ENCODE data around the gene COL4A6.

COL4A6 gene

DNA sequence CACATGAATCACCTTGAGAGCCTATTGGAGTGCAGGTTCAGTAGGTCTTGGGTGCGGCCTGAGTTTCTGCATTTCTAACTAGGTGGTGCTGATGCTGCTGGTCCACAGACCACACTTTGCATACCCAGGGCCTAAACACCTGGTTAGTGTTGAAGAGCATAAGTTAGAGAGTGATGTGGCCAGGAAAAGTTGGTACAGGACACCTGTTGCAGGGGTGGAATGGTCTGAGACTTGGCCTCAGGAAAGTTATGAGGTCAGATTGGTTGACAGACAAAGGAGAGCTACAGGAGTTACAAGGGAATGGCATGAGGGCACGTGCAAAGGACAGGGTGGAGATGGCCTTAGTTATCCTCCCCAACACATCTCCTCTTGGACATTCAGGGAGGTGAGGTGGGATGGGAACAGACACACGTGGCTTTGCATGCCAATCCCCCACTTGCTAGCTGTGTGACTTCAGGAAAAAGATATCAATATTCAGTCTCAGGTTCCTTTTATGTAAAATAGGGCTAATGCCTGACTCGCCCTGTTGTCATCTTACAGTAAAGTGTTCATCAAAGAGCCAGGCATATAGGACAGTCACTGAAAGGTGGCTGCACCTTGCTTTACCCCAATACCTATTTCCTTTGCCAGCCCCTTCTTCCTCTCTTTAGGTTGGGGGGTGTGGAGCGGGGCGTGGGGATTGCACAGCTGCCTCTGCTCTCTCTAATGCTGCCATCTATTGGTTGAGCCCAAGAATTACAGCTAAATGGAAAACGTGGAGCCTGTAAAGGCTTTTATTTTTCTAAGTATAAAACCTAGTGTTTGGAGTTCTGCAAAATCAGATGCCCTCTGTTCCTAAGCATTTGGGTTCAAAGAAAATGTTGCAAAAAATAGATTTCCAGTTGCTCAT is 299.2 kb downstream of the COL4A6 start:
- no peak for DNase-seq

DNA sequence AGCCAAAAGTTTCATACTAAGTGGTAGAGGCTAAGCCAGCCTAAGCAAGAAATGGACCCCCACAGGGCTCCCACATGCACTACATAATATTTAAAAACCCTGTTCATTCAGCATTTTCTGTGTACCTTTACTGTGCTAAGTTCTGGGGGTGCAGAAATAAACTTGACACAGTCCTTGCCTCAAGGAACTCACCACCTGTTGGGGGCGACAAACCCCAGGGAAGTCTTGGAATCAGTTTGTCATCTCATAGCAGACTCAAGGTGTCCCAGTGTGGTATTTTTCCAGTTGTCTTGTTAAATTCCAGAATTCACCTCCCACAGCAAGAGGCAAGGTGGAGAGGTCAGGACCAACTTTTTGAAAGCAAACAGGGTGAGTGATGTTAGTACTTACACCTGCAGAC is 303.5 kb downstream of the COL4A6 start:
- DNase-seq, result no peak

DNA sequence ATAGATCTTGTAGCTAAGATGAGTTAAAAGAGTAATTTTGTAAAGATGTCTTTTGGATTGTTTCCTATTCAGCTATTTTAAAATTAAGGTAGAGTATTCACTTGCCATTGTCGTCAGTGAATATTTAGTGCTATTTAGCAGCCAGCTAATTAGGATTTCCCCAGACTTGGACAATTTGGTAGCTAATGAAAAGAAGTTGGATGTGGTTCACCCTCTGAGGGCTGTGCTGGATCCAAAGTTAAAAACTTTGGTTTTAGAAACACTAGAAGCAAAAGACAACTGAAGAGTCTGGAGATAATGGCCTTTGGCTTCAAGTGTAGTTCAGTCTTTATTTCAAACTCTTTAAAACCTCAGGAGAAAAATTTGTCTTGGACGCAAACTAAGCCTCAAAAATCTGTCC is 305.3 kb downstream of the COL4A6 start:
- DNase-seq, result no peak

DNA sequence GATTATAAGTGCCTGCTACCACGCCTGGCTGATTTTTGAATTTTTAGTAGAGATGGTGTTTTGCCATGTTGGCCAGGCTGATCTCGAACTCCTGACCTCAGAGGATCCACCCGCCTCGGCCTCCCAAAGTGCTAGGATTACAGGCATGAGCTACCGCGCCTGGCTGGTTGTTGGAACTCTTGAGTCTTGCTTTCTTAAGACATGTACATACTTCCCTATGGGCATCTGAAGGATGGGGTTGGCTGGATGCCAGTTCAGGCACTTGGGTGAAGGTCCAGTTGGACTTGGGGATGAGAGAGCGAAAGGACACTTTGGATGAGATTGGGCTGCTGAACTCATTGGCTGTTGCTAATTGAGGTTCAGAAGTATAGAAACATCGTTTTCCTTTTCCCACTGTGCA is 306.2 kb downstream of the COL4A6 start:
- no peak for DNase-seq

DNA sequence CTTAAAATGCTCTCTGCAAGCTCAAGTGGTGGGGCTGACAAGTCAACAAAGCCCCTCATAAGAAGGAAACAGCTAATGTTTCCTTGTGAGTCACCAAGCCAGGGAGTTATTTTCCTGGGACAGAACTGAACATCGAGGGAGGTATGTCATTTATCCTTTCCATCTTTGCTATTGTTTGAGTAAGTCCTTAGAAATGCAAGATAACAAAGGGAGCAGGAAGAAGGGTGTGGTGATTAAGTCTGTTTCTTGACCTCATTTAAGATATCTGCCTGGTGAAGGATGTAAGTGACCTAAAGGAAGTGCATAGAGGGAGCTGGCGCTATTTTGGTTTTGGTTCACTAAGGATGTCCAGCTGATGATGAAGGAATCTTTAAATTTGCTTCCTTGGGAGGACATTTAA is 306.8 kb downstream of the COL4A6 start:
- DNase-seq, result no peak

DNA sequence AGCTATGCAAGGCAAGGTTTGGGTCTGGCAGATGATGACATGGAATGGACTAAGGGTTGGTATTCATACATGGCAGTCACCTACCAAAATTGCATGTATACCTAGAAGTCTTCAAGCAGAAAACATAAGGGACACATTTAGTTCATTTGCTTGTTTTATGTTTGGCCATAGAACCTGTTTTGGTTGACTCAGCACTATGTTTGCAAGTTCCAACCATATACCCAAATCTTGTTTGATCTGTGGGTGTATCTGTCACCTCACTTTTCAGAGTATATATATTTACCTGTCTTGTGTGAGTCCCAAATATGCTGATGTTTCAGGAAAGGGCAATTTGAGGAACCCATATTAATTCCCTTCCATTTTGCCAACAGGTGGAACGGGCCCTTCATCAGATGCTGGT is 307.3 kb downstream of the COL4A6 start:
- DNase-seq, result no peak

DNA sequence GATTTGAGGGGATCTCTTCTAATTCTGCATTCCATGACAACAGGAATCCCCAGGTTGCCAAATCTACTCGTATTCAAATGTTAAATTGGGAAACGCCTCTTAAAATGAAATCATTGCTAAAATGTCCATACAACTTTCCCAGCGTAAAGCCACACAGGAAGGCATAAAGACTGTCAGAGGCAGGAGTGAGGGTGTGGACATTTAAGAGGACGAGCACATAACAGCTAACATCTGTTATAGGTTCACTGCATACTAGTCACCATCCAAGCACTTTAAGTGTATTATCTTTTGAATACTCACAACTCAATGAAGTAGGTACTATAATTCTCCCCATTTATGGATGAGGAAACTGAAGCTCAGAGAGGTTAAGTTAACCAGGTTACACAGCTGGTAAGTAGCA is 311.1 kb downstream of the COL4A6 start:
- DNase-seq, result no peak

DNA sequence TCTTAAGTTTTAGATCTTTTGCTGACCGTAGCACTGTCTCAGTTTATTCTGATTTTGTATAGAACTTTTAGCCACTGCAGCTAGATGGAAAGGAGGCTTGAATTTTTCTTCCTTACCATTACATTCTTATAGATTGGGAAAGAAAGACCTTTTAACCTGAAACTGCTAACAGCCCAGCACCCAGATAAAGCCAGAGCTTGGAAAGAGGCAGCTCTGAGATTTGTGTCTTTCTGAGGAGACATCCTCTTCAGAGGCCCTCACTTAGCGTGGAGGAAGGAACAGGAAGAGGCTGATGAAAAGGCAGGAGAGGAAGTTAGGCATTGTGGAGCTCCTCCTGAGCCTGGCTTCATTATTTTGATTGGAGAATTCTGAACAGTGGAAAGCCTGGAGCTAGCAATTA is 311.6 kb downstream of the COL4A6 start:
- no peak for DNase-seq

DNA sequence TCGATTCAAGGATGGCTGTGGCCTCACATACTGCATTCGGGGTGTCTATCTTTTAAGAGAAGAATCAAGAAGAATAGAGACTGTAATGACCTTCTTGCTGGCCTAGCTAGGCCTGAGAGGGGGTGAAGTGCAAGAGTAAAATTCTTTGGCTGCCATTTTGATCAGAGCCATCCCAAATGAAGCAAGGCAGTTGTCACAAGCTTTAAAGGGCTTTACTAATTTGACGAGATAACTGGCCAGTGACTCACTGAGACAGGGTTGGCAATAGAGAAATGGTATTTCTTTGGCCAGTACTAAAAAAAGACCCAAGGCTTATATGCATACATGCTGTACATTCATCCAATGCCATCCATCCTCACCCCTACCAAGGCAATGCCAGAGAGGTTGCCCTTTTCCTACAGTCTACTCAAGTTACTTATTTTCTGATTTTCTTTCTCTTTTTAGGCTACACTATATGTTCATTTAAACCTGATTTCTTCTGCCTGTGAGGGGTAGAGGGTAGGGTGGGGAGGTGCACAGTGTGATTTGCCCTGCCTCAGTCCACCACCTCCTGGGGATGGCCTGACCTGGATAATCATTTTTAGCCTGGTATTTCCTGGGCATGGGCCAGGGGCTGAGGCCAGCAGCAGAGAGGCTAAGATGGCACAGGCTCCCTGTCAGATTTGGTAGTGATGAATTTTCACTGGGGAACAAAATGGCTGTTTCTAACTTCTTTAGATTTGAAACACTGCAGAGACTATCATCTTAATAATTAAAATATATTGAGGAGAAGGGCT is 314.4 kb downstream of the COL4A6 start:
- no peak for DNase-seq

DNA sequence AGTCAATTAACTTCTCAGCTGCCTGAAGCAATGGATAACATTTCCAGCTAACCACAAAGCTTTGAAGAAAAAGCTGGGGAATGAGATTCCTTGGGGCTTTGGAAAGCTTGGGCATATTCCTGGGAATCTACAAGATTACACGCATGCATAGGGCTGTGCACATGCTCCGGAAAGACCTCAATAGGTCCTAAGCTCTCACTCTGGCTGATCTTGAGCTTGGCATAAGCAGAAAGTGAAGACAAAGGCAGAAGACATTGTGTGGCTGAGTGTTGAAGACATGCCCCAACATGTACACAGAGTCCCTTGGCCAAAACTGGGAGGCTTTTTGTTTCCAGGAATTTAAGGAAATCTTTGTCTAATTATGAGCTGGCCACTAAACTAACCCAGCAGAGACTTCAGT is 315.5 kb downstream of the COL4A6 start:
- DNase-seq, result no peak

DNA sequence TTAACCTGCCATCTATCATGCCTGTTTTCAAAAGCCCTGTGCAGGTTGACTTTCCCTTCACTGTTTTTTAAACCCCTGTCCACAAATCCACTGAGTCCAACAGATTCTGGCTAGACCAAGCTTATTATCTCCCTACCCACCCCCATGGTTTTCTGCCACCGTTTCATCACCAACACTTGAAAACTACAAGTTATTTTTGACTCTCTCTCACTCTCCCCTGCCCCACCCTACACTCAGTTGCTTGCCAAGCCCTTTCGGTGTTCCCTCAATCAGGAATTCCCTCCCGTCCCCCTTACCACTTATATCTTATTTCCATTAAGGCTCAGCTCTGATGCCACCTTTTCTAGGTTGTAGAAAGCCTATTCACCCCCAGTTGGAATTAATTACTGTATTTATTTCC is 316.9 kb downstream of the COL4A6 start:
- DNase-seq, result no peak

DNA sequence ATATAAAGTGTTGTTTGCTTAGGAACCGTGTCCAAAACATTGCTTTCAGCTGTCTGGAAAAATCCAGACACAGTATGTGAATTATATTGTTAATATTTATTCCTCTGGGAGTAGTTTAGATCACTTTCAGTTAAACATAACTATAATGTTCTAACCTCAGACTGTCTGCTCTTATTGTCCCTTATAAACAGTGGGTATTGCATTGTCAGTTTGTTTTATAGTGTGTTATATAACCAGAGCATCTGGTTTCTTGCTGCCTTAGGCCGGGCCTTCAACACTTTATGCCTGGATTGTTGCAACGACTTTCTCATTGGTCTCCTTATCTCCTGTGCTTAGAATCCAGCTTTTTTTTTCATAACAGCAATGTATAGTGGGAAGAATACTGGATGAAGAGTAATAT is 320.2 kb downstream of the COL4A6 start:
- no peak for DNase-seq

DNA sequence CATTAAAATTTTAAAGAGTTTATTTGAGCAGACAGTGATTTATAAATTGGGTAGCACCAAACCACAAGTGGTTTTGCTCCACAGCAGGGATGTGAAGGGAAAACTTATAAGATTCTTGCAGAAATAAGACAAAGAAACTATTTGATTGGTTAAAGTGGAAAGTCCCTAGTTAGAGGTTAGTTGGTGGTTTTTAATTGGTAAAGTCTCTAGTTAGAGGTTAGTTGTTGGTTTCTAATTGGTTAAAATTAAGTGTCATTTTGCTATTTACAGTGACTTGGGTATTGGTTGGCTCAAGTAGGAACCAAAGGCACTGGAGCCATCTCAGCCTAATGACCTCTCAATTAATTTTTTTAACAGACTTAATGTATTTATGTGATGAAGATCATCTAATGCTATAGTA is 323.7 kb downstream of the COL4A6 start:
- no peak for DNase-seq
